GM12801 (cell line): ENCODE measurements around the gene TFEC.

Source experiments
- CTCF ChIP-seq: IDR thresholded peaks from one replicate; pipeline ENCODE4 v1.5.1; 2011; ENCODE audit warnings: control low read depth; ENCODE audit not compliant: insufficient read length; ENCODE audit errors: extremely low read depth

Gene TFEC

DNA sequence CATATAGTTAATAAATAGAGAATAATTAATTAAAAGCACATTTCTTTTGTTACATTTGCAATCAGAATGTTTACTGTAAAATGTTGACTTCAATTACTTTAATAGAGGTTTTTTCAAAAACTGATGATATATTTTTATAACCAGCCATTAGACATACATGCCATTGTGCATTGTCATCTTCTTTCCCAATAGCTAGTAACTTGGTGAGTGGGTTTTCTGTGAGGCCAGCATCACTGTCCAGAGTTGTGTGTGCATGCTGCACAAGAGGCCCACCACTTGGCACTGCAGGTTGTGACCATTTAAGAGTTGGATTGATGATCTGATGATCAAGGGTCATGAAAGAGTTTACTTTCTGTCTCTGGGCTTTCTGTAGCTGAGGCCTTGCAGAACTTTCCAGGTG is 46.5 kb downstream of the TFEC start:
- TF ChIP-seq CTCF: no peak

GRCh38 chr7:115980159-115980558 is 50.4 kb downstream of the TFEC start:
- no peak for TF ChIP-seq CTCF

GRCh38 chr7:115976651-115977050 is 53.9 kb downstream of the TFEC start:
- TF ChIP-seq CTCF: no peak

DNA sequence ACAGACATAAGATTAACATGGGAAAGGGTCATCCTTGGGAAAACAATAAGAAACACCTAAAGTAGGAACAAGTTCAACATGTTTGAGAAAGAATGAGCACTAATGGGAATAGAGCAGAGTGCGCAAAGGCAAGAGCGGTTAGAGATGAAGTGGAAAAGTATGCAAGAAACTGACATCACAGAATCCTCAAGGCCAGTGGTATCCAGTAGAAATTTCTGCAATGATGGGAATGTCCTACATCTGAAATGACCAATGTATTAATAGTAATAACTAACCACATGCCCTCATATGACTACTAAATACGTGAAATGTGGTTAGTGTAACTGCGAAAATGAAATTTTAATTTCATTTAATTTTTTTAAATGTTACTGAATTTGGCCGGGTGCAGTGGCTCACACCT is 54.8 kb downstream of the TFEC start:
- TF ChIP-seq CTCF: no peak

- TF ChIP-seq CTCF: no peak
Measured at GRCh38 chr7:115973406-115973805, 57.2 kb downstream of the TFEC start.

DNA sequence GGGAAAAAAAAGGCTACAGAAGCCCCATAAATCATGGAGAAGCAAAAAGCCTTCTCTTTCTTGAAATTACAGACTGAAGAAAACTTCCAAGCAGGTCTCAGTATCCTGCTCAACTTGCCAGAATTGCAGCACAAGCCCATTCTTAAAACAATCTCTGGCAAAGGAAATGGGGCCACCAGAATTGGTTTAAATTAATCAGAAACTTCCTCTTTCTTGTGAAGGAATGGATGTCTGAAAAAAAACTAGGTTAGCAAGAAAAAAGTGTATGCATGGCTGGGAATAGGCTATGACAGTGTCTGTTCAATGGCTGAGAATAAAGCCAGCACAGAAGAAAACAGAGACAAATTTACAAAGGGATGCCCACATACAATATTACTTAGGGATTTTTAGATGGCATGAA is 59.1 kb downstream of the TFEC start:
- no peak for TF ChIP-seq CTCF

- no peak for TF ChIP-seq CTCF
Measured at GRCh38 chr7:115968596-115968995, 62.0 kb downstream of the TFEC start.

- no peak for TF ChIP-seq CTCF
Measured at GRCh38 chr7:115968171-115968570, 62.4 kb downstream of the TFEC start.
